ENCODE results near the gene MYO9A. TPM values are rescaled to one million over a fixed set of nuclear protein-coding genes. Genes with fewer than 3 reads are reported as not detected.
A peak's percentile ranks its signal among the peaks of the same experiment; 100 is the strongest.
"Not testable (repeated sequence)": the region's sequence is repeated elsewhere in the genome, so short reads cannot be mapped to it uniquely, and the experiment has no call there.

Gene MYO9A
- total and polyA plus RNA-seq, 10 of the 15 experiments (the other 5 are each of a cell fraction or from before 2014, with no cell fraction given): 3.3 to 25.3 (median 12.2) TPM

DNA sequence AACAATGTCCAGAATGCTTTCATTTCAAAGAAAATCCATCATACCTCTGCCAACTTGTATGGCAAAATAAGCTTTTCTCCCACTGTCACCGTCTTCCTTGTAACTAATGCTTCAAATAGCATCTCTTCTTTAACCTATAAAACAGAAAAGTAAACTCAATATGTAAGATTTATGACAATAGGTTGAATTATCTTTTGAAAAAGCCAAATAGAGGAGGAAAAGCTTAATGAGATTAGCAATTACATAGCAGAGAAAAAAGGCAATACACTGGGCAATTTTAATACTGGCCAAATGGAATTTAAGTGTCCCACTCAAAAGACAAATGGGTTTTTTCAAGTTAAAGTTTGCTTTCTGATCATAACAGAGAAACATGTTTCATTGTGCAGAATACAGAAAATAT lies 118.1 kb downstream of the MYO9A start:
- Histone ChIP-seq H3K9ac (ENCODE audit: control insufficient read depth, insufficient read depth, low read length) (no peak overlapping the region), H4K20me1 (ENCODE audit: control insufficient read depth, insufficient read depth) (no peaks in the 10 kb centered on the region), H3K27ac (ENCODE audit: control insufficient read depth, insufficient read depth) (no peak overlapping the region), H3K4me2 (ENCODE audit: control insufficient read depth, insufficient read depth) (no peak overlapping the region), H3K27me3 (replicated peaks in 1 of 2; ENCODE audit: control insufficient read depth in 2 of 2, insufficient read depth in 2 of 2, low read length in 1 of 2) (no peaks in the 10 kb centered on the region), H2AFZ (ENCODE audit: control insufficient read depth, low read depth, low read length) (no peak overlapping the region), H3K4me1 (ENCODE audit: control insufficient read depth, insufficient read depth, low read length) (no peaks in the 10 kb centered on the region), H3K36me3 (ENCODE audit: control insufficient read depth in 2 of 2, insufficient read depth in 2 of 2, low read length in 1 of 2) (no peaks in the 10 kb centered on the region), H3K4me3 (no peak overlapping the region), H3K9me3 (replicated peaks; ENCODE audit: control insufficient read depth, insufficient read depth, low read length) (no peaks in the 10 kb centered on the region), H3K79me2 (ENCODE audit: control insufficient read depth, insufficient read depth, low read length) (no peaks in the 10 kb centered on the region)
- 100% methylated on average over 1 of the region's 1 CpG for WGBS (ENCODE audit: insufficient coverage, insufficient replicate concordance, low lambda C conversion rate, missing lambda C conversion rate)
- ChIA-PET POLR2A (no interaction called here), SMC1A (ENCODE audit: uncharacterized antibody, unreplicated experiment) (no interaction called here), RAD21 (ENCODE audit: unreplicated experiment) (no interaction called here), CTCF (no interaction called here)
- TF ChIP-seq SUZ12 (IDR thresholded peaks at IDR 0.05; ENCODE audit: unreplicated experiment) (no peak), STAT1 (conservative IDR thresholded peaks at IDR 0.05) (no peak), CHD2 (IDR thresholded peaks at IDR 0.05; ENCODE audit: borderline replicate concordance, low read depth, low read length) (no peak), NFXL1 (IDR thresholded peaks at IDR 0.05; ENCODE audit: borderline replicate concordance) (no peak), RAD21 (IDR thresholded peaks at IDR 0.05; ENCODE audit: insufficient read depth, low read depth, low read length) (no peak), RELA (IDR thresholded peaks at IDR 0.05; ENCODE audit: borderline replicate concordance, partially characterized antibody) (no peak), RAD51 (IDR thresholded peaks at IDR 0.05) (no peak), TARDBP (IDR thresholded peaks at IDR 0.05; ENCODE audit: borderline replicate concordance) (no peak), CREM (IDR thresholded peaks at IDR 0.05; ENCODE audit: low read depth) (no peak), SUPT20H (IDR thresholded peaks at IDR 0.05; ENCODE audit: borderline replicate concordance, control insufficient read depth, low read depth, low read length) (no peak)
- TF ChIP-seq, protein P1, sequence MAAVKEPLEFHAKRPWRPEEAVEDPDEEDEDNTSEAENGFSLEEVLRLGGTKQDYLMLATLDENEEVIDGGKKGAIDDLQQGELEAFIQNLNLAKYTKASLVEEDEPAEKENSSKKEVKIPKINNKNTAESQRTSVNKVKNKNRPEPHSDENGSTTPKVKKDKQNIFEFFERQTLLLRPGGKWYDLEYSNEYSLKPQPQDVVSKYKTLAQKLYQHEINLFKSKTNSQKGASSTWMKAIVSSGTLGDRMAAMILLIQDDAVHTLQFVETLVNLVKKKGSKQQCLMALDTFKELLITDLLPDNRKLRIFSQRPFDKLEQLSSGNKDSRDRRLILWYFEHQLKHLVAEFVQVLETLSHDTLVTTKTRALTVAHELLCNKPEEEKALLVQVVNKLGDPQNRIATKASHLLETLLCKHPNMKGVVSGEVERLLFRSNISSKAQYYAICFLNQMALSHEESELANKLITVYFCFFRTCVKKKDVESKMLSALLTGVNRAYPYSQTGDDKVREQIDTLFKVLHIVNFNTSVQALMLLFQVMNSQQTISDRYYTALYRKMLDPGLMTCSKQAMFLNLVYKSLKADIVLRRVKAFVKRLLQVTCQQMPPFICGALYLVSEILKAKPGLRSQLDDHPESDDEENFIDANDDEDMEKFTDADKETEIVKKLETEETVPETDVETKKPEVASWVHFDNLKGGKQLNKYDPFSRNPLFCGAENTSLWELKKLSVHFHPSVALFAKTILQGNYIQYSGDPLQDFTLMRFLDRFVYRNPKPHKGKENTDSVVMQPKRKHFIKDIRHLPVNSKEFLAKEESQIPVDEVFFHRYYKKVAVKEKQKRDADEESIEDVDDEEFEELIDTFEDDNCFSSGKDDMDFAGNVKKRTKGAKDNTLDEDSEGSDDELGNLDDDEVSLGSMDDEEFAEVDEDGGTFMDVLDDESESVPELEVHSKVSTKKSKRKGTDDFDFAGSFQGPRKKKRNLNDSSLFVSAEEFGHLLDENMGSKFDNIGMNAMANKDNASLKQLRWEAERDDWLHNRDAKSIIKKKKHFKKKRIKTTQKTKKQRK (IDR thresholded peaks at IDR 0.05; ENCODE audit: low read depth, low read length): no peak
- FAIRE-seq (peak; percentile 18), DNase-seq (ENCODE audit: low read depth, low spot score) (no peak), ATAC-seq (no peak)
- in situ Hi-C loops (cut with MboI): no loop called here
- intact Hi-C loops (cut with micrococcal nuclease; ENCODE audit: unreplicated experiment): no loop called here
- no TSS peak for BruUV-seq (replicated peaks)

- DNase-seq (ENCODE audit: low read depth, low spot score); H3K4me2 ChIP-seq (ENCODE audit: control insufficient read depth, insufficient read depth); H4K20me1 ChIP-seq (ENCODE audit: control insufficient read depth, insufficient read depth); BruUV-seq (replicated peaks); intact Hi-C loops (cut with micrococcal nuclease; ENCODE audit: unreplicated experiment); SMC1A ChIA-PET (ENCODE audit: uncharacterized antibody, unreplicated experiment); H3K4me3 ChIP-seq; POLR2A ChIA-PET; H3K9ac ChIP-seq (ENCODE audit: control insufficient read depth, insufficient read depth, low read length); H3K79me2 ChIP-seq (ENCODE audit: control insufficient read depth, insufficient read depth, low read length); H3K36me3 ChIP-seq (ENCODE audit: control insufficient read depth in 2 of 2, insufficient read depth in 2 of 2, low read length in 1 of 2); in situ Hi-C loops (cut with MboI); FAIRE-seq; H3K9me3 ChIP-seq (replicated peaks; ENCODE audit: control insufficient read depth, insufficient read depth, low read length); H3K27ac ChIP-seq (ENCODE audit: control insufficient read depth, insufficient read depth); RAD21 ChIA-PET (ENCODE audit: unreplicated experiment); H3K4me1 ChIP-seq (ENCODE audit: control insufficient read depth, insufficient read depth, low read length); CTCF ChIA-PET; ATAC-seq; H3K27me3 ChIP-seq (replicated peaks in 1 of 2; ENCODE audit: control insufficient read depth in 2 of 2, insufficient read depth in 2 of 2, low read length in 1 of 2); H2AFZ ChIP-seq (ENCODE audit: control insufficient read depth, low read depth, low read length): not testable (repeated sequence)
- 100% methylated on average over 4 of the region's 6 CpGs for WGBS (ENCODE audit: insufficient coverage, insufficient replicate concordance, low lambda C conversion rate, missing lambda C conversion rate)
These were observed 119.2 kb downstream of the MYO9A start for GRCh38 chr15:71998717-71999116.

Measured in GM12878 (cell line).